GM18907 (cell line): Measurements from ENCODE around the gene TAAR1.
A peak's percentile ranks its signal among the peaks of the same experiment; 100 is the strongest.
"Not testable (repeated sequence)": the region's sequence is repeated elsewhere in the genome, so short reads cannot be mapped to it uniquely, and the experiment has no call there.

Source experiments
- ATAC-seq: cut with Tn5 transposase; IDR thresholded peaks from one replicate; pipeline ENCODE4 v1.9.1; 2021; ENCODE audit warnings: mild to moderate bottlenecking, moderate library complexity; ENCODE audit not compliant: unreplicated experiment

The TAAR1 gene

GRCh38 chr6:132663661-132664060 lies 4.7 kb upstream of the TAAR1 start:
- no peak for ATAC-seq

- no peak for ATAC-seq
Measured at GRCh38 chr6:132661906-132662305, 2.9 kb upstream of the TAAR1 start.

DNA sequence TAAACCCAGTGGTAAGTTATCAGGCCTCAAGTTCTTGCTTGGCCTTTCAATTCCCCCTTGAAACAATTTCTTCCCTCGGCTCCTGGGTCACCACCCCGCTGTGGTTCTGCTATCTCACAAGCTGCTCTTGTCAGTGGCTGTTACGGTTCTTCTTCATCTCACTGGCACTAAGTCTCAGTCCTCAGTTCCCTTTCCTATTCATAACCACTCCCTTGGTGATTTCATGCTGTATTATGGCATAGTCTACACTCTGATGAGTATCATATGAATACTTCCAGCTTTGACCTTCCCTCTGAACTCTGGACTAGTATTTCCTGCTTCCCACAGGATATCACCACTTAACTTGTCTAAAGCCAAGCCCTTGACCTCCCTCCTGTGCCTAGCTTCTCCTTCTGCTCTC lies 7.9 kb downstream of the TAAR1 start:
- peak; percentile 58 for ATAC-seq

GRCh38 chr6:132650429-132650828 lies 8.6 kb downstream of the TAAR1 start:
- ATAC-seq: no peak

DNA sequence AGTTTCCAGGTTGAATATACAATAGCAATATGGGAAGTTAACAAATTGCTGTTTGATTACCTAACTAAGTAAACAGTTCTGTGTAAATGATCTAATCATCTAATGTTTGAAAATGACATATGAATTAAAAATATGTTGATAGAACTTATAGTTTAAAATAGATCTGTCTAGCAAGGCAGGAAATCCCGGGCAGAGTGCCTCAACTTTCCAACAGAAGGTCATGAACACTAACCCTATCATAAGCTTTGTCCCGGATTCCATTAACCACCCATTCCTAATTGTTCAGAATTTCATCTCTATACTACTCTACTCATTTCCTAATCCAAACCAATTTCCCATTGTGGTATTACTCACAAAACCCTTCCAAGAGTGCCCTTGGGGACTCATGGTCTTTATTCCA lies 10.2 kb downstream of the TAAR1 start:
- ATAC-seq: no peak

- ATAC-seq: peak; percentile 83
Measured at GRCh38 chr6:132648356-132648755, 10.6 kb downstream of the TAAR1 start.

DNA sequence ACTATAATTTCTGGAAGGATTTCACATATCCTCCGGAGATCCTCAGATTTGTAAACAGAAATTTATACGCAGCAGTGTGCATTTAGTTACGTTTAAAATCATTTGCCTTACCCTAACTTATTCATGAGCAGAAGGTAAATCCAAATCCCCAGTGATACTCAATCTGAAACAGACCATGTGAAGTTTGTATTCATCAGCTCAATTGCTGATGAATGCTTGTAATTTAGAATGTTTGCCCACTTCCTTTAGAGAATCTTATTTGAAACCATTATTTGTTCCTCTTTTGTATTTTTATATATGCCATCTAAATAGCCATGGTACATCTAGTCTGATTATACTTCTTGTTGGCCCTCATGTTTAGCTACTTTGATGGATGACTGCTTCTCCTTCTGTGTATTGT lies 15.4 kb downstream of the TAAR1 start:
- ATAC-seq: no peak

DNA sequence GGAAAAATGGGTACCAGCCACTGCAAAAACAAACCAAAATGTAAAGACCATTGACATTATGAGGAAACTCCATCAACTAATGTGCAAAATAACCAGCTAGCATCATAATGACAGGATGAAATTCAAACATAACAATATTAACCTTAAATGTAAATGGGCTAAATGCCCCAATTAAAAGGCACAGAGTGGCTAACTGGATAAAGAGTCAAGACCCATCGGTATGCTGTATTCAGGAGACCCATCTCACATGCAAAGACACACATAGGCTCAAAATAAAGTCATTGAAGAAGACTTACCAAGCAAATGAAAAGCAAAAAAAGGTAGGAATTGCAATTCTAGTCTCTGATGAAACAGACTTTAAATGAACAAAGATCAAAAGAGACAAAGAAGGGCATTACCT lies 21.8 kb downstream of the TAAR1 start:
- ATAC-seq: not testable (repeated sequence)

DNA sequence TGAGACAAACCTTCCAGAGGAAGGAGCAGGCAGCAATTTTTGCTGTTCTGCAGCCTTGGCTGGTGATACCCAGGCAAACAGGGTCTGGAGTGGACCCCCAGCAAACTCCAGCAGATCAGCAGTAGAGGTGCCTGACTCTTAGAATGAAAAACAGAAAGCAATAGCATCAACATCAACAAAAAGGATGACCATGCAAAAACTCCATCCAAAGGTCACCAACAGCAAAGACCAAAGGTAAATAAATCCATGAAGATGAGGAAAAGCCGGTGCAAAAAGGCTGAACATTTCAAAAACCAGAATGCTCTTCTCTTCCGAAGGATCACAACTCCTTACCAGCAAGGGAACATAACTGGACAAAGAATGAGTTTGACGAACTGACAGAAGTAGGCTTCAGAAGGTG lies 23.1 kb downstream of the TAAR1 start:
- not testable (repeated sequence) for ATAC-seq

DNA sequence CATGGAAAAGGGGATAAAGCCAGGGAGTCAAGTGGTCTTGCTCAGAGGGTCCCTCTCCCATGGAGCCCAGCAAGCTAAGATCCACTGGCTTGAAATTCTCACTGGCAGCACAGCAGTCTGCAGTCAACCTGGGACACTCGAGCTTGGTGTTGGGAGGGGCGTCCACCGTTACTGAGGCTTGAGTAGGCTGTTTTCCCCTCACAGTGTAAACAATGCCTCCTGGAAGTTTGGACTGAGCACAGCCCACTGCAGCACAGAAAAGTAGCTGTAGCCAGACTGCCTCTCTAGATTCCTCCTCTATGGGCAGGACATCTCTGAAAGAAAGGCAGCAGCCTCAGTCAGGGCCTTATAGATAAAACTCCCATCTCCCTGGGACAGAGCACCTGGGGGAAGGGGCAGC lies 23.7 kb downstream of the TAAR1 start:
- ATAC-seq: not testable (repeated sequence)

DNA sequence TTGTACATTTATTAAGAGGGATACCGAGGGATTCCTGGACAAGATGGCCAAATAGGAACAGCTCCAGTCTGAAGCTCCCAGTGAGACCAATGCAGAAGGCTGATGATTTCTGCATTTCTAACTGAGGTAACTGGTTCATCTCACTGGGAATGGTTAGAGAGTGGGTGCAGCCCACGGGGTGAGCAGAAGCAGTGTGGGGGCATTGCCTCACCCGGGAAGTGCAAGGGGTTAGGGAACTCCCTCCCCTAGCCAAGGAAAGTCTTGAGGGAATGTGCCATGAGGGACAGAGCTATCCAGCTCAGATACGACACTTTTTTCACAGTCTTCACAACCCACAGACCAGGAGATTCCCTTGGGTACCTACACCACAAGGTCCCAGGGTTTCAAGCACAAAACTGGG lies 24.2 kb downstream of the TAAR1 start:
- ATAC-seq: no peak

- no peak for ATAC-seq
Measured at GRCh38 chr6:132633362-132633761, 25.6 kb downstream of the TAAR1 start.

DNA sequence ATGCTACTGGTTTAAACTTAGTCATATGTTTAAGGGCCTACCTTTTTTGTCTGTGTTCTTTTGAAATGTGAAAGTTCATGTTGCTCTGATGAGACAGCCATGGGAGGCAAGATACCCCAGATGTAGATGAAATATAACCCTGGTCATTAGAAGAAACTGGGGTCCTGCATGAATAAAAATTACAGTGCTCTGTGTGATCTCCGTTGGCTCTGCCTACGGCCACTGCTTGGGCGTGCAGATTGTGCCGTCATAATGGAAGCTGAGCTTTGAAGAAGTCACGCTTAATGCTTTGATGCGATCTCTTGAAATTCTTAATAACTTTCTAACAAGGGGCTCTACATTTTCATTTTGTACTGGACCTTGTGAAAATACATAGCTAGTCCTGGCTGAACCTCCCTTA lies 34.8 kb downstream of the TAAR1 start, which contains the start of gene TAAR2:
TSS of gene TAAR2 (minus strand) at position 101 of the 400 bp plus-strand sequence. CDS start at position 101, 0 bp downstream.
- no peak for ATAC-seq

DNA sequence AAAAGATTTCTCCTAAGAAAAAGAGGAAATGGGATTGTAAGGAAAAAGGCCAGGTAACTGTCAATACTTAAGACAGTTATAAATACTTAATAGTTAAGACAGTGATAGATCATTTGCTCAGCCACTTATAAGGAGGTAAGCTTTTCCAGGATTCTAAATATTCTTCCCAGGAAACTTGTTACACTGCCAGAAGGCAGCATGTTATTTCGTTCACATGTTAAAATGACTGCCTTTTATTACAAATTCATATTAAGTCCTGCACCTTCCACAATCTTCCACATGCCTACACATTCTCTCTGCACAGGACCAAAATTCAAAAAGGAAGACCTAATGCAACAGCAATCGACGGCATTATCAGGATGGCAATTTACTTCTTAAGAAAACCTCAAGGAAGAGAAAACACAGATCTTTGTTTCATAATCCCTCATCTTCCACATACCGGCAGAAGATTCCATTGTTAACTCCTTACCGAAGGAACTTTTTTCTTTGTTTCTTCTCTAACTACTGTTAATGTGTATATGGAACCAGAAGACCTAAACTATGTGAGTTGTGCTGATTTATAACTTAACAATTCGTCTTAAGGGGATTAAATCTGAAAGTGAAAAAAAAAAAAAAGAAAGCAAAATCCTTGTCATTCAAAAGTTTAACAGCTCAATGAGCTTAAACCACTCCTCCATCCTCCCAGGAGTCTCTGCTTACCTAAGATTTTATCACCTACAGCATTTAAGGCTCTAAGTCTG lies 35.7 kb downstream of the TAAR1 start:
- no peak for ATAC-seq

DNA sequence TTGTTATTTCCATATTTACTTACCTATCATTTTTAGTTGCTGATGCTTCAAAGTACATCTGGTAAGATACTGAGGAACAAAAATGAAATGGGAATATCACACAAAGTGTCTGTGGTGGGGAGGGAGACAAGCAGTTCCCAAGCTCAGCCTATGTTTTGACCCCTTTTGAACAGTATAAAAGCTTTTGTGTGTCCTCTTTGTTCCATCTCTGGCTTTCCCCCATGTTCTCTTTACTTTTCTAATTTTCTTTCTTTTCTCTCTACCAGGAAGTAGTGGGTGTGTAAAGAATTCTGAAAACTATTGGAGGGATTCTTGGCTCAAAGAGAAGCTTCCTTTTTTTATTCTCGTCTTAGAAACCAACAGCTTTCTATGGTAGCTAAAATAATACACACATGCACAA lies 42.3 kb downstream of the TAAR1 start:
- no peak for ATAC-seq

- ATAC-seq: peak; percentile 52
Measured at GRCh38 chr6:132614554-132614953, 44.4 kb downstream of the TAAR1 start.

DNA sequence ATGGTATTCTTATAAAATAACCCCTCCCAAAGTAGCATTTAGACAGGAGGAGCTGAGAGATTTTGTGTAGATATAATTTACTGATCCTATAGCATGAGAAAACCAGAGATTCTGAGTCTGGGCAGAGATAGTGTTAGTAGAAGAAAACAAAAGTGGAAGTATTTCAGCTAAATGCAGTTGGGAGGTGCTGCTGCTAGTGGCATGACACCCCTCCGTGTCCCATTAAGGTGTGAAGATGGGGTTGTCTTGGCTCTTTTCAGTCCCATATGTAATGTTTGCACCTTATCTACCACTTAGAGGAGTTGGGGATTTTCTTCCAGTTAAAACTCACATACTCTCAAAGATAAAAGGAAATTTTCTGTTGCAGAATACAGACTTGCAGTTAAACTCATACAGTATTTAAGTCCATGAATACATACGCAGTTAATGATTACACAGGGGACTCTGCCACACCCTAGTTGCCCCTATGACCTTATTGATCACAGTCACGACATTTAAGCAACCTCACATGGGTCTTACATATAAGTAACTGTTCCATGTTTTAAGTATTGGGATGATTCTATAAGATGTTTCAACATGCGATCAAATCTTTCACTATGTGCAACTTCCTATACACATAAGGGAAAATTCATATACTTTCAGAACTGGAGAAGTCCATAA lies 46.4 kb downstream of the TAAR1 start:
- no peak for ATAC-seq

DNA sequence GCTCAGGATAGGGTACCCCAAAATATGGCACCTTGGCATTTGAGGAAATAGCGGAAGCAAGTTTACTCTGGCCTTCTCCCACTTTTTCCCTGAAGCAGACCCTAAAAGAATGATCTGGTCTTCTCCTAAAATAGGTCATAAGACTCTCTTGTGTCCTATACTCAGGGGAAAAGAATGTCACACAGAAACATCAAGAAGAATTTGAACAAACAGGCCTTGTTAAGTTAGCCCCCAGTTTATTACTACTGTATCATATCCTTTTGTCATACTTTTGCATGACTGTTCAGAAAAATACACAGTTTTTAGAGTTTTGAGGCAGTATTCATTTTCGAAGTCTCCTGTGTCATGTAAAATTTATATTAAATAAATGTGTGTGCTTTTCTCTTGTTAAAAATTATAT lies 47.4 kb downstream of the TAAR1 start:
- no peak for ATAC-seq

- peak; percentile 87 for ATAC-seq
Measured at GRCh38 chr6:132607544-132608233, 51.3 kb downstream of the TAAR1 start.

- ATAC-seq: no peak
Measured at GRCh38 chr6:132604635-132605152, 54.3 kb downstream of the TAAR1 start.

- ATAC-seq: not testable (repeated sequence)
Measured at GRCh38 chr6:132600900-132601299, 58.1 kb downstream of the TAAR1 start.

DNA sequence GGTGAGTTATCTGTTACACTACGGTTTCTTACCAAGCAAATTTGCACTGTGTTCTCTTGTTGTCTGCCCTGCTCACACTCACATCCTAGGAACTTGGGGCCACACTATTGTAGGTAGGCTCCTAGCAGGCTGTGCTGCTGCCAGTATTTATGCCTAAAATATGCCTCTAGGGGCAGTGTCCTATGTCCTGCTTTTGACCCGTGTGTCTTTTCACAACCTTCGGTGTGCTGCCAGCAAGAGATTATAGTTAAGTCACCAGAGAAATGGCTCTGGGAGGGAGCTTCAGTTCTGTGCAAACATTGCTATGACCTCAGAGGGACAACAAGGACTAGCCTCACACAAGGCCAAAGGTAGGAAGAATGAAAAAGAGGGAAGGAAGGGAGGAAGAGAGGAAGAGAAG lies 60.5 kb downstream of the TAAR1 start:
- ATAC-seq: peak; percentile 78
